Activated CD4-positive, CD25-positive, alpha-beta regulatory T cell treated with anti-CD3 and anti-CD28 coated beads, Interleukin-2, amount 50 U/mL, for 16 hours (primary cell): ENCODE data around the gene GNG13.
"Not testable (repeated sequence)": the region's sequence is repeated elsewhere in the genome, so short reads cannot be mapped to it uniquely, and the experiment has no call there.

Experiments used
- DNase-seq: peaks from one replicate; pipeline ENCODE4 v3.0.0-alpha.2; 2020; ENCODE audit warnings: low read depth, low spot score

The GNG13 gene

DNA sequence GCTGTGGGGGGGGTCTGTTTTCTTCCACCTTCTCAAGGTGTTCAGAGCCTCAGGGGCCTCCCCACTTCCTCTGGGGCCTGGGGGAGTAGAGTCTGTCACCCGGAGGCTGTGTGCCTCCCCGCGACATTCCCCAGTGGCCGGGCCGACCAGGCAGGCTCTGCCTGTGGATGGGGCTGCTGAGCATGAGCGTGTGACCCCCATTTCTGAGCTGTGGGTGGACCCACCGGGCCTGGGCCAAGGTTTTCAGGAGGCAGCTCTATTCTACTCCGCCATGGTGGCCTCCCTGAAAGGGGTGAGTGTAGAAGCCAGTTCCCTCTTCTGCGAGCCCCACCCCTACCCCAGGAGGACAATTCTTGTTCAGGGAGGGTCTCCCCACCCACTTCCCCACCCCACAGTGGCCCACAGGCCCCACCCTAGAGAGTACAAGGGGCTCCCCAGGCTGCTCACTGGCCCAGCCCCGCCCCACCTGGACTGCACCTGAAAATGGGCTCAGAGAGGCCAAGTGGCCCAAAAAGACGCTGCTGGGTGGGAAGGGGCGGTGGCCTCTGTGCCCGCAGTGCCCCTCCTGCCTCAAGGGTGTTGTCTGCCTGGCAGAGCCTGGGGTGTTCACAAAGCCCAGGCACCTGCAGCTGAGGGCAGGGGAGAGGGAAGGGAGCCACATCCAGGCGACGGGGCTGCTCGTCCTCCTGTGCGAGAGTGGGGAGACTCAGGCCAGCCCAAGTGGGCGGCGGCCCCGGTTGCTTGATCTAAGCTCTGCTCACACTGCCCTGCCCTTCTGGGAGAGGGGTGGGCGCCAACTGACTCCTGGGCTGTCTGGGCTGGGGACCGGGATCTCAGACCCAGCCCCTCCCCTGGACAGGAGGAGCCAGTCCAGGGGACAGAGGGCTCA, 38.7 kb downstream of the GNG13 start:
- DNase-seq = no peak

DNA sequence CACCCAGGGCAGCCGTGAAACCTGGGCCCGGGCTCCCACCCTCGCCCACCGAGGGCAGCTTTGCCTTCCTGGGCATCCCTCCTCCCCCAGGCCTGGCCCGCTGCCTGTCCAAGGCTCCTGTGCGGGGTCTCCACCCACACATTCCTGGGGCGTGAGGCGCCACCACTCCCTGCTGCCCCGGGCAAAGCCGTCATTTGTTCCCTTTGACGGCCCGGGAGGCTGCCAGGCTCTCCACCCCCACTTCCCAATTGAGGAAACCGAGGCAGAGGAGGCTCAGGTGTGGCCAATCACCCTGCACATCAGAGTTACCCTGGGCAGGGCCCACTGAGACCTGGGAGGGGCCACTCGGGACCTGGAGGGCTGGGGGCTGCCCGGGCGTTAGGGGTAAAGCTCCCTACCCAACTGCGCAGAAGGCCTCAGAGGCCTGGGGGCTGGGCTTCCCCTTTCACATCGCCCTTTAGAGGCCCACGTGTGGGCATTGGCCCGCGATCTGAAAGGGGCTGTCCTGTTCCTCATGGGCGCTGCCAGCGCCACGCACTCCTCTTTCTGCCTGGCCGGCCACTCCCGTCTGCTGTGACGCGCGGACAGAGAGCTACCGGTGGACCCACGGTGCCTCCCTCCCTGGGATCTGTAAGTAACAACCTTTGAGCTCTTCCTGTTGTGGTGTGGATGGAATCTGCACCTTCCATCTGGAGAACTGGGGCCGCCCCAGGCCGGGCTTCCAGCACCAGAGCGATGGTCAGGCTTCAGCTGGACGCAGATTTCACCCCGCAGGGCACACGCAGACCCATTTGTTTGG, 39.8 kb downstream of the GNG13 start, which contains the start of gene MSLN:
Gene MSLN (plus strand): TSS at position 190 of the 799 bp plus-strand sequence. CDS start 1,947 bp downstream, outside the sequence.
- DNase-seq = no peak

DNA sequence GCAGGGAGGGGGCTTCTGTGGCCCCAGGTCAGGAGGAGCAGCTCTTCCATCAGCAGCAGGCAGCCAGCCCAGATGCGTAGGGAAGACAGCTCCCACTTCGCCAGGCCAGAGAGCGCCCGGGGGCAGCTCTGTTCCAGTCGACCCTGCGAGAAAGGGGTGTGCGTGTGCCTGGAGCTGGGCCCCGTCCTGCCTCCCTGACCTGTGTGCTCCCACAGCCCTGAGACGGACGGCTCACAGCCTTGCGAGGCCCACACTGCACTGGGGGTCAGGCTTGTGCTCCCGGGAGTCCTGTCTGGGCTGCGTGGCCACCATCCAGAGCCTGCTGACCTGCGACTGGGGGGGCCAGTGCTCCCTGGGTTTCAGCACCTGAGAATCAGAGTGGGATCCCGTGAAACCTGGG, 40.5 kb downstream of the GNG13 start:
- no peak for DNase-seq

DNA sequence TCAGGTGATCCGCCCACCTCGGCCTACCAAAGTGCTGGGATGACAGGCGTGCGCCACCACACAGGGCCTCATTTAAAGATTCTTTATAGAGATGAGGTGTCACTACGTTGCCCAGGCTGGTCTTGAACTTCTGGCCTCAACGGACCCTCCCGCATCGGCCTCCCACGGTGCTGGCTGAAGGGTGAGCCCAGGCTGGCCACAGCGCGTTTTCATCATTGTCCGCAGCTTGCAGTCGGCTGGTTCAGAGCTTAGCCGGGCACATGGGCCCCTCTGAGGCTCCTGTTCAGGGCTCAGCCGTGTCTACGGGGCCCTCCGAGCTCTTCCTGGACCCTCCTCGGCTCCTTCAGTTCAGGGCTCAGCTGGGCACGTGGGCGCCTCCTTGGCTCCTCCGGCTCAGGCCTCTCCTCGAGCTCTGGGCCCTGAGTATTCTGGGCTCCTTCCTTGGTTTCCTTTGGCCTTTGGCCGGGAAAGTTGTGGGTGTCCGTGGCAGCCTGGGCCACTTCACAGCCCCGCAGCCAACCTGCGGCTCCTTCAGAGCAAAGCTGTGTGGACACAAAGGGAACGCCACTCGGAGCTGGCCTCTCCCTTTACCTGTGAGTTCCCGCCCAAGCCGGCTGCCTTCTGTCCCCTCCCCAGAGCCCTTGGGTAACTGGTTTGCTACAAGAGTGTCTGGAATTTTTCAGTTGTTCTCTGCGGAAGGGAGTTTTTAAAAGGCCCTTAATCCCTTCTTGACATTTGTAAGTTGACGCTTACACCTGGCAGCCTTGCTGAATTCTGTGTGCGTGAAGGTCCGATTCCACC, 41.2 kb downstream of the GNG13 start:
- no peak for DNase-seq

DNA sequence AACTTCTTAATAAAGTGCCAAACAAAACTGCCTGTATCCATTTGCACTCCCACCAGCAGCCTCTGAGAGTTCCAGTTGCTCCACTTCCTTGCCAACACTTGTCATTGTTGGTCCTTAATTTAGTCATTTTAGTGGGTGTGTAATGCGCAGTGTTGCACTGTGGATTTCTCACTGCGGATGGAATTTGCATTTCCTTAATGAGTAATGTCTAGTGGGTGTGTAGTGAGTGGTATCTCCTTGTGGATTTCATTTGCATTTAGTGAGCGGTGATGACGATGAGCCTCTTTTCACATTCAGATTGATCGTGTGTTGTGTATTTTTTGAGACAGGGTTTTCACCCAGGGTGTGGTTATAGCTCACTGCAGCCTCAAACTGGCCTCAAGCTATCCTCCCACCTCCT, 44.1 kb downstream of the GNG13 start:
- no peak for DNase-seq

DNA sequence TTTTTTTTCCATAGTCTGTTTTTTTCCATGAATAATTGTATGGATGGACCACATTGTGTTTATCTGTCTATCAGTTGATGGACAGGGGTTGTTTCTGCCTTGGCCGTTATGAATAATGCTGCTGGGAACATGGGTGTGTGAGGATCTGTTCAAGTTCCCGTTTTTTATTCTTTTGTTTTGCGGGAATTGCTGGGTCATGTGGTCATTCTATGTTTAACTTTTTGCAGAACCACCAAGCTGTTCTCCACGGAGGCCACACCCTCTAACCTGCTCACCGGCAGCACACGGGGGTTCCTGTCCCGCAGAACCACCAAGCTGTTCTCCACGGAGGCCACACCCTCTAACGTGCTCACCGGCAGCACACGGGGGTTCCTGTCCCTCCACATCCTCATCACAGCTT, 45.9 kb downstream of the GNG13 start:
- no peak for DNase-seq

DNA sequence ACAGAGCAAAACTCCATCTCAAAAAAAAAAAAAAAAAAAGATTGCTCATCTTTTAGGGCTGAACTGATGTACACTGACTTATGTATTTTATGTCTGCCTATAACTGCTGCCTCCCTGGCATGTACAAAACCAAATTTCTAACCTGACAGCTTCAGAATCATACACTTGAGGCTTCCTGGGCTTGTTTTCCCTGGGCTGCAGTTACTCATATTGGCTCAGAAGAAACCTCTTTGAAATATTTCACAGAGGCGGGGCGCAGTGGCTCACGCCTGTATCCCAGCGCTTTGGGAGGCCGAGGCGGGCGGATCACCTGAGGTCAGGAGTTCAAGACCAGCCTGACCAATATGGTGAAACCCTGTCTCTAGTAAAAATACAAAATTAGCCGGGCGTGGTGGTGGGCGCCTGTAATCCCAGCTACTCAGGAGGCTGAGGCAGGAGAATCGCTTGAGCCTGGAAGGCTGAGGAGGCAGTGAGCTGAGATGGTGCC, 46.4 kb downstream of the GNG13 start:
- DNase-seq = not testable (repeated sequence)

DNA sequence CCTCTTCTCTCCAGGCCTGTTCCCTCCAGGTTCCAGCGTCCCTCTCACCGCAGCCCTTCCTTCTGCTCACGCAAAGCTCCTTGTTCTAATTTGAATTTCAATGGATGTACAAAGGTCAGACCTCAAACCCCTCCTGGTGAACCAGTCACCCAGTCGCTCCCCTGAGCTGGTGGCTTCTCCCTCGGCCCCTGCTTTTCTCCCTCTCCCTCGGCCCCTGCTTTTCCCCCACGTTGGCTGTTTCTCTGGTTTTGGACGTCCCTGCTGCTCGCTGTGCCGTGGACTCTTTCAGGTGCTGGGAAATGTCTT, 48.6 kb downstream of the GNG13 start:
- no peak for DNase-seq

DNA sequence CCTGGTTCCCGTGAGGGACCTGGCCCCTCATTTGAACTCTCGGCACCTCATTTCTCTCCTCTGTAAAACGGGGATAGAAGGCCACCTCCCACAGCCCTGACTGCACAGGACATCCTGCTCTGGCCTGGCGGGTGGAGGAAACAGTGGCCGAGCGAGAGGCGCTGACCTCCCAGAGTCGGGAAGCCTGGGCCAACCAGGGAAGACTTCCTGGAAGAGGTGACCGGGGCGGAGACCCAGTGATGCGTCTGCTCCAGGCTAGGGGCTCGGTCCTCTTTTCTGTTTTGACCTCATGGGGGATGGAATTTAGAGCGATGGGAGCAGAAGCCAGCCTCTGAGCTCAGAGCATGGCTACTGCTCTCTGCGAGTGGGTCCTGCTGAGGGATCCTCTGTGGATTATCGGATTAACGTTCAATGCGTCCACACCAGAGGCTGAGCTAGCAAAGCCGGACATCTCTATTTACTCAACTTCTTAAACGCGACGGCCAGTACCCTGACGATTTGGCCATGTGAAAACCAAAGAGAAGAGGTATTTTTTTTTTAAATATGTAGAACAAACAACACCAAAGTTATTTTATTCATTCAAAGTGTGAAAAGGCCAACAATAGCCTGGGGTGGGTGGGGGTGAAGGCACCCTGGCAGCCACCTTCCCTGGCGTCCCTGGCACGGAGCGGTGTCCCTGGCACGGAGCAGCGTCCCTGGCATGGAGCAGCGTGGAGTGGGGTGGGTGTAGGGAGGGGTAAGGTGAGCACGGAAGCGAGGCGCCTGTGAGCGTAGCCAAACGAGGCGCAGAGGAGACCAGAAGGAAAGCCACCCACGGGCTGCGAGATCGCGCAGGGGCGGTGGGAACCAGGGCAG, 49.2 kb downstream of the GNG13 start:
- DNase-seq = no peak

DNA sequence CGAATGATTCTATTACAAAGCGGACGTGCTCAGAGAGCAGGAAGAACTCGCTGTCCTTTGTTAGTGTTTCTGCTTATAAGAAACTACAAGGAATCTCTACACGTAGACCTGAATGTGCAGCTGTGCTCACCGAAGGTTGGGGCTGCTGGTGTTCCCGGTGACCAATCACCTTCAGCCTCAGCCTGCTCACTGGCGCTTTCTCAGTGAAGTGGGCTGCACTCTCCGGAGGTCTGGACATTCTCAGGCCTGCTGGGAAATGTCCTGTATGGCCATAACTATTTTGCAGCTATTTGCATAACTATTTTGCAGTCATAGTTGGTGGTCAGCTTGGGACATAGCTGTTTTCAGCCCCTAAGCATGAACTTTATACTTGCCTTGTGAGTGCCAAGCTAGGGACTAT, 50.0 kb downstream of the GNG13 start:
- no peak for DNase-seq

DNA sequence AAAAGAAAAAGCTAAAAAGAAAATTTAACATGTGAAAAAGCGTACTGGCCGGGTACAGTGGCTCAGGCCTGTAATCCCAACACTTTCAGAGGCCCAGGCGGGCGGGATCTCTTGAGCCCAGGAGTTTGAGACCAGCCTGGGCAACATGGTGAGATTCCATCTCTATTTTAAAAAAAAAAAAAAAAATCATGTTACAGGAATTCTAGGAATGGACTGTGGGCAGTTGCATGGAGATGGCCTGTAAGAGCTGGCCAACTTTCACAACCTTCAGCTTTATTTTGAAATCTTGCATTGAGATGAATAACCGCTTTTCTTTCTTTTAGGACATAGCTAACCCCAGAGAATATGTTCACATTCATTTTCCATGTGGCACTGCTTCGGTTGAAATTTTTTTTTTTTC, 51.5 kb downstream of the GNG13 start:
- DNase-seq = no peak
